IPS-18a (cell line): ENCODE measurements around the gene WAPL.

Experiments
- H3K27ac ChIP-seq: one replicate; pipeline ENCODE4 v1.5.1; 2013; ENCODE audit warnings: low read length
- H3K27me3 ChIP-seq: one replicate; pipeline ENCODE4 v1.6.1; 2013; ENCODE audit warnings: mild to moderate bottlenecking, low read length; ENCODE audit not compliant: control insufficient read depth, insufficient read depth
- H3K36me3 ChIP-seq: one replicate; pipeline ENCODE4 v1.6.1; 2013; ENCODE audit warnings: low read depth, low read length; ENCODE audit not compliant: control insufficient read depth
- H3K4me1 ChIP-seq: one replicate; pipeline ENCODE4 v1.6.1; 2013; ENCODE audit warnings: low read depth, low read length; ENCODE audit not compliant: control insufficient read depth
- H3K4me3 ChIP-seq: one replicate; pipeline ENCODE4 v1.5.1; 2013; ENCODE audit warnings: low read length
- H3K9ac ChIP-seq: one replicate; pipeline ENCODE4 v1.6.1; 2013; ENCODE audit warnings: mild to moderate bottlenecking, low read length, moderate library complexity
- H3K9me3 ChIP-seq: one replicate; pipeline ENCODE4 v1.6.1; 2013; ENCODE audit warnings: low read depth, low read length; ENCODE audit not compliant: control insufficient read depth

Gene WAPL

DNA sequence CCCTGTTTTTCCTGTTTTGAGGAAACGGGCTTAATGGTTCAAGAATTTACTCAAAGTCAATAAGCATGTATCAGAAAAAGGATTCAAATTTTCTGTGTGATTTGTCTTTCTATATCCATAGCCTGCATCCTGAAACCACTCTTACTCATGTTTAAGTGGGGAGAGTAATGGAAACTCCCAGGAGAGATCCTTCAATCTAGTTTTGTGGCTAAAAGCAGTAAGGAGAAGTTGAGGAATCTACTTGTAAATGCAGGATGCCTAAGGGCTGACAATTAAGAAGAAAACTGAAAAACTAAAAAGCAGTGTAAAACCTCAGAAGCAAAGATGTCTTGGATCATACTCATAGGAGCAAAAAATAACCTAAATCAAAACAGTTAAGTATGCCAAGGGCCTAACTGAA is 86.9 kb downstream of the WAPL start:
- Histone ChIP-seq H3K27ac (no peak overlapping the region), H3K4me3 (no peak overlapping the region), H3K36me3 (peaks cover 32% of the 10 kb centered on the region), H3K4me1 (peaks cover 13% of the 10 kb centered on the region), H3K9me3 (no peaks in the 10 kb centered on the region), H3K9ac (no peak overlapping the region), H3K27me3 (no peaks in the 10 kb centered on the region)

DNA sequence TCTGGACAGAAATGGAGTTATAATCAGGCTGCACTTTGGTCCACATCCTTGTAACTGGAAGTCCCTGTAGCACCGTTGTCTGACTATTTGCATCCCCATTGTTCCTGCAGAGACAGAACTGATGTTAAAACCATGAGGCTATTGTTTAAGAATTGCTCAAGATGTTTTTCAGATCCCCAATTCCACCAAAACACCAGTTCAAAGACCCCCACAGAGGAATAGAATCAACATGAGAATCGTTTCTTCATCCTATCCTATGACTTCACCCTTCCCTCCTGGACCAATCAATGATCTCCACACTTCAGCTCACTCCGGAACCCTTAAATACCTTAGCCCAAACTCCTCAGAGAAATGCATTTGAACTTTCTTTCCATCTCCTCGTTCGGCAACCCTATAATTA is 97.9 kb downstream of the WAPL start:
- H3K4me1 ChIP-seq, result peaks cover 8% of the 10 kb centered on the region
- no peaks in the 10 kb centered on the region for H3K36me3 ChIP-seq
- no peaks in the 10 kb centered on the region for H3K9me3 ChIP-seq
- H3K4me3 ChIP-seq, result peak overlapping the region; percentile 11
- H3K27me3 ChIP-seq, result no peaks in the 10 kb centered on the region
- no peak overlapping the region for H3K9ac ChIP-seq
- no peak overlapping the region for H3K27ac ChIP-seq

DNA sequence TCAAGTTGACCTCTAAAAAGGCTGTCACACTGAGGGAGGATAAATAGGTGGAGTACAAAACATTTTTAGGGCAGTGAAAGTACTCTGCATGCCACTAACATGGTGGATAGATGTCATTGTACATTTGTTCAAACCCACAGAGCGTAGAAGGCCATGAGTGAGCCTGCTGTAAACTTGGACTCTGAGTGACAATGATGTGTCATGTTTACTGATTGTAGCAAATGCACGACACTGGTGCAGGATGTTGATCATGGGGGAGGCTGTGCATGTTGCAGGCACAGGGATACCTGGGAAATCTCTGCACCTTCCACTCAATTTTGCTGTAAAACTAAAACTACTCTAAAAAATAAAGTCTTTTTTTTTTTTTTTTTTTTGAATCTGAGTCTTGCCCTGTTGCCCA is 102.5 kb downstream of the WAPL start:
- Histone ChIP-seq H3K9me3 (no peaks in the 10 kb centered on the region), H3K27ac (no peak overlapping the region), H3K4me1 (peaks cover 10% of the 10 kb centered on the region), H3K4me3 (no peak overlapping the region), H3K36me3 (no peaks in the 10 kb centered on the region), H3K27me3 (no peaks in the 10 kb centered on the region), H3K9ac (no peak overlapping the region)

DNA sequence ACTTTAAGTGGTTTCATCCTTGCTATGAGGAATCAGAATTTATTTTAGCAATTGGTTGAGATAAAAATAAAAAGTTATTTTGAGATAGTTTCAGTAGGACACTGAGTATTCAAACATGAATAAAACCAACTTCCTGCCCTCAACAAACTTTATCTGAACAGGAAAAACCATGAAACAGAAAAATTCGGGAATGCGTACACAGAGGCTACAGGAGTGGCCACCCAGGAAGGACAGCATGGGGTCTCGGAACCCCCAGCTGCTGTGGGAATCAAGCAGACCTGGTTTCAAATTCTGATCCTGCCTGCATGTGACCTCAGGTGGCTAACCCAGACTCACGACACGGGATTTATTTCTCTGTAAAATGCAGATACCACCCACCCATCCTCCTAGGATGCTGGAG is 106.0 kb downstream of the WAPL start:
- Histone ChIP-seq H3K4me3 (no peak overlapping the region), H3K27ac (no peak overlapping the region), H3K9ac (no peak overlapping the region), H3K9me3 (no peaks in the 10 kb centered on the region), H3K36me3 (no peaks in the 10 kb centered on the region), H3K4me1 (peaks cover 3% of the 10 kb centered on the region), H3K27me3 (no peaks in the 10 kb centered on the region)

DNA sequence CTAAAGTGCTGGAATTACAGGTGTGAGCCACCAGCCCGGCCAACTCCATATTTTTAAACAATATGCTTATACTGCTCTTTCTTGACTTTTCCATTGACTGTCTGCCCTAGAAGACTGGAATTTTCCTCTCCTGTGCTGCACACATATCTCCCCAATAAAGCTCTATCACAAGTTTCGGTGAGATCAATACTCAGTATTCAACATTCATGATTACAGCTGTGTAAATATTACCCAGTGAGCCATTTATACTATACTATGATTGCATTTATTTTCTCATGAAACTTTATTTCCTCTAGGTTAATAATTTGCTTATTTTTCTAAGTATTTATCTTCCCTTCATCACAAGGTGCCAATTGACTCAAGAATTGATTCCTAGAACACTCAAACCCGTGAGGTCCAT is 106.5 kb downstream of the WAPL start:
- Histone ChIP-seq H3K27me3 (no peaks in the 10 kb centered on the region), H3K27ac (no peak overlapping the region), H3K9ac (no peak overlapping the region), H3K36me3 (no peaks in the 10 kb centered on the region), H3K9me3 (no peaks in the 10 kb centered on the region), H3K4me3 (no peak overlapping the region), H3K4me1 (peaks cover 3% of the 10 kb centered on the region)

DNA sequence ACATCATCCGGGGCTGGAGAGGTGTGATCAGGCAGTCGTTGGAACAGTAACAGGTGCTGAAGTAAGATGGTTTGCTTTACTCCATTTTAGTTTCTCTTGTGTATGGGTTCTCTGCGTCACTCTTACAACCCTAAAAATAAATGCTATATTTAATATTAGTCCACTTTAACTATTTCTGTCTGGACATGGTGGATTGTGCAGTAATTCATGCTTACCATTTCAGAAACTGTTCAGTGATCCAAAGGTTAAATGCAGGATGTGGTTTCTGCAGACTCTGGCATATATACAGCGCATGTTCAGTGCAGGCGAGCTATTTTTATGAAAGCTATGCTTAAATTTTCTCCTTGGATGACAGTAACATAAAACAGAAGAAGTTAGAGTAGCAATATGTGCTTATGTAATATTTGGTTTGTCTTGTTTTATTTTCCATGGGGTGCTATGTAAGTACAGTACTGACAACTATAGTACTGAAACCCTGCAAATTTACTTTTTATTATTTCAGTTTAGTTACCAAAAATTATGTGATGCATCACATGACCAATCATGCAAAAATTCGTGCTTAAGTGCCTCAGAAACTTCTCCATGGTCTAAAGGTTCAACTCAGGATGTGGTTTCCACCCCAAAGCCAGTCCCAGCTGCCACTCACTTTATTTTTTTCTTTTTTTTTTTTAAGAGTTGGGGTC is 108.4 kb downstream of the WAPL start:
- Histone ChIP-seq H3K9me3 (no peaks in the 10 kb centered on the region), H3K36me3 (no peaks in the 10 kb centered on the region), H3K27ac (no peak overlapping the region), H3K4me3 (no peak overlapping the region), H3K4me1 (peaks cover 3% of the 10 kb centered on the region), H3K9ac (no peak overlapping the region), H3K27me3 (no peaks in the 10 kb centered on the region)

DNA sequence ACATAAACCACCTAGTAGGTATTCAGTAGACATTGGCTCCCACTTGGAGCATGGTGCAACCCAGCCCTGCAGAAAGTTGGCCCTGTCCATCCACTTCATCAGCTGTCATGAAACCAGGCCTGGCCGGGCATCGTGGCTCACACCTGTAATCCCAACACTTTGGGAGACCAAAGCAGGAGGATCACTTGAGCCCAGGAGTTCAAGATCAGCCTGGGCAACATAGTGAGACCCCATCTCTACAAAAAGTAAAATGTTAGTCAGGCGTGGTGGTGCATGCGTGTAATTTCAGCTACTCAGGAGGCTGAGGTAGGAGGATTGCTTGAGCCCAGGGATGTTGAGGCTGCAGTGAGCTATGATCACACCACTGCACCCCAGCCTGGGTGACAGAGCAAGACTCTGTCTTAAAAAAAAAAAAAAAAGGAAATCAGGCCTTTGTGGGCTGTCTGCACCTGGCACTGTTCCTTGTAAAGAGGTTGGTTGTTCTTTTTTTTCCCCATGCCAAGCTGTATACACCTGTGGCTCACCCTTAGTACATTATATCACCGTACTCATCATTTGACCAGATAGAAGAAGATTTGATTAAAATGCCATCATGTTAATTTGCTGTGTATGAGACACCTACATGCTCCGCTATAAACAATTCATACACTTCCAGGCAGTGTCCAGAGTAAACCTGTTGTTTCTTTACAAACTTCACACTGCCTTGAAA is 109.6 kb downstream of the WAPL start:
- H3K9ac ChIP-seq, result no peak overlapping the region

DNA sequence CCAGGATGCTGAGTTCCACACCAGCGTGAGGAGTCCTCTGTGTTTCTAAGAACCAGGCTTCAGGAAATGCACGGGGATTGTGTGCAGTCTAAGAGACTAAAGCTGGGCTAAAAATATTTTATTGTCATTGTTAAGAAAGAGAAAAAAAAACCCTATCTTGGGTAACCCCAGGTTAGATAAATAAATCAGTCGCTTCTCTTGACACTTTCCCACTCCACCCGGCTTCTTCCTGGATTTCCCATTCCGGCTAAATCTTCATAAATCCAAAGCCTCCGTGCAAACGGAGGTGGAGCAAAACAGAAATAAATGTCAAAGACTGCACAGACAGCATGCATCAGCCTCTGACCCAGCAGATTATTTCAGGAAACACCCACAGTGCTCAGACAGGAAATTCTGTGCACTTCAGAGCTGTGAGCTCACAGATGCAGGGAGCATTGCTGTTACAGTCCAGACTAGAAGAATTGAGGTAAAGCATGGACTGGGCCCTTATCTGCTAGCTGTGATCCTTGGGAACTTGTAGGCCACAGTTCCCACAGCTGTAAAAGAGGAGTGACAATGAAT is 110.2 kb downstream of the WAPL start:
- H3K27ac ChIP-seq, result no peak overlapping the region
- H3K9ac ChIP-seq, result no peak overlapping the region
- H3K36me3 ChIP-seq, result no peaks in the 10 kb centered on the region
- no peaks in the 10 kb centered on the region for H3K27me3 ChIP-seq
- H3K4me3 ChIP-seq, result no peak overlapping the region
- H3K4me1 ChIP-seq, result peaks cover 3% of the 10 kb centered on the region
- no peaks in the 10 kb centered on the region for H3K9me3 ChIP-seq

More for the DNA sequence above, 109.6 kb downstream of the WAPL start:
- Histone ChIP-seq H3K36me3 (no peaks in the 10 kb centered on the region), H3K27ac (no peak overlapping the region), H3K4me1 (peaks cover 3% of the 10 kb centered on the region), H3K27me3 (no peaks in the 10 kb centered on the region), H3K9me3 (no peaks in the 10 kb centered on the region), H3K4me3 (no peak overlapping the region)

DNA sequence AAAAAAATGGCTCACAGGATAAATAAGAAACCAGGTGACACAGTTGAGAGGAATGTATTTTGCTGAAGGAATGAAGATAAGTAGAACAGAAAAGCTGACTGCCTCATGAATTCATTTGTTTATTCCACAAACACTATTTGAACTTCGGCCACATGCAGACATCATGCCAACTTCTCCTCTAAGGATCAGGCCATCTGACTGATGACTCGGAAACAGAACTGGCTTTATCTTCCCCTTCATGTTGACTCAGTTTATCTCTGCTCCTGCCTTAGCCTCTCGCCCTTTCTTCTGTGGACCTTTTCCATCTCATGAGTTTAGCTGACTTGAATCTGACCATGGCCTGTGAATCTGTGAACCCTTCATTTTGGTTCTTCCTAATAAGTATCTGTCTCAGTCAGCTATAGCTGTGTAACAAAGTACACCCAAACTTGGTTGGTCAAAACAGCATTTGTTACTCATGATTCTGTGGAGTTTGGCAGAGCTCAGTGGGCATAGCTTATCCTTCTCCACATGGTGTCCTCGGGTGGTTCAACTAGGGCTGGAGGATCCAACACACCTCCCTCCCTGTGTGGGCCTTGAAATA is 111.0 kb downstream of the WAPL start:
- no peak overlapping the region for H3K27ac ChIP-seq
- H3K9ac ChIP-seq, result no peak overlapping the region

DNA sequence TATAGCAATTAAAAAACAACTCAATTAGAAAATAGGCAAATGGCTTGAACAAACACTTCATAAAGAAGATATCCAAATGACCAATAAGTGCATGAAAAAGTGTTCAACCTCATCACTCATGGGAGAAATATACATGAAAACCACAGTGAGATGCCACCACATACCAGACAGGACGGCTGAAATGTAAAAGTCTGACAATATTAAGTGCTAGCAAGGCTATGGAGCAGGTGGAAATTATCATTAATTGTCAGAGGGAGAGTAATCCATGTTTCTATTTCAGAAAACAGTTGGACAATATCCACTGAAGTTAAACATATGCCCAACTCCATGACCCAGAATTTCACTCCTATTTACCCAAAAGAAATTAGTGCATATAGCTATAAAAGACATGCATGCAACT is 112.4 kb downstream of the WAPL start:
- Histone ChIP-seq H3K9me3 (no peaks in the 10 kb centered on the region), H3K27me3 (no peaks in the 10 kb centered on the region), H3K4me3 (no peak overlapping the region), H3K36me3 (no peaks in the 10 kb centered on the region), H3K27ac (no peak overlapping the region), H3K4me1 (no peaks in the 10 kb centered on the region), H3K9ac (no peak overlapping the region)

More for the DNA sequence above, 111.0 kb downstream of the WAPL start:
- no peaks in the 10 kb centered on the region for H3K9me3 ChIP-seq
- peaks cover under 1% of the 10 kb centered on the region for H3K4me1 ChIP-seq
- no peaks in the 10 kb centered on the region for H3K27me3 ChIP-seq
- no peak overlapping the region for H3K4me3 ChIP-seq
- H3K36me3 ChIP-seq, result no peaks in the 10 kb centered on the region

DNA sequence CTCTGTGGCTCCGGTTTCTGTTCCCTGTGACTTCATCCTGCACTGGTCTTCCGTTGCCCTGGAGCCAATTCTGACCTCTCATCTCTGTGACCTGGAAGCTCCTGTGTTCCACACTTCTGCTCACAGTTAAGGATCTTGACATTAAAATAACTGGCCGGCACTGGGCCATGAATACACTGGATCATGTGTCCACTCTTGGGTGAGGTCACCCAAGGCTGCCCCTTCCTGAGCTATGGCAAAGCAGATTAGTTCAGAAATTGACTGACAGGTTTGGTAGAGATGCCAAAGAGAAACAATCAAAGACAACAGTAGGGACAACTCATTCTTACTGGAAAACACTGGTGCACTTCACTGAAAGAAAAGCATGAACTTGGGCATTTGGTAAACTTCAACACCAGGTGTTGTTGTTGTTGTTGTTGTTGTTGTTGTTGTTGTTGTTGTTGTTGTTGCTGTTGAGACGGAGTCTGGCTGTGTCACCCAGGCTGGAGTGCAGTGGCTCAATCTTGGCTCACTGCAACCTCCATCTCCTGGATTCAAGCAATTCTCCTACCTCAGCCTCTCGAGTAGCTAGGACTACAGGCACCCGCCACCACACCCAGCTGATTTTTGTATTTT is 118.3 kb downstream of the WAPL start:
- Histone ChIP-seq H3K9ac (no peak overlapping the region), H3K4me1 (peaks cover 12% of the 10 kb centered on the region), H3K9me3 (no peaks in the 10 kb centered on the region), H3K27me3 (peaks cover 50% of the 10 kb centered on the region), H3K4me3 (no peak overlapping the region), H3K27ac (no peak overlapping the region), H3K36me3 (no peaks in the 10 kb centered on the region)
